ENCODE results near the gene RADIL. TPM values are rescaled to one million over a fixed set of nuclear protein-coding genes. Genes with fewer than 3 reads are reported as not detected.
A peak's percentile ranks its signal among the peaks of the same experiment; 100 is the strongest.

Gene RADIL
- total and polyA plus RNA-seq, 9 of the 15 experiments (the other 6 are each of a cell fraction or from before 2014, with no cell fraction given) = 0.06 to 8.1 (median 1.9) TPM; not detected in 1

- TF ChIP-seq, protein P1, sequence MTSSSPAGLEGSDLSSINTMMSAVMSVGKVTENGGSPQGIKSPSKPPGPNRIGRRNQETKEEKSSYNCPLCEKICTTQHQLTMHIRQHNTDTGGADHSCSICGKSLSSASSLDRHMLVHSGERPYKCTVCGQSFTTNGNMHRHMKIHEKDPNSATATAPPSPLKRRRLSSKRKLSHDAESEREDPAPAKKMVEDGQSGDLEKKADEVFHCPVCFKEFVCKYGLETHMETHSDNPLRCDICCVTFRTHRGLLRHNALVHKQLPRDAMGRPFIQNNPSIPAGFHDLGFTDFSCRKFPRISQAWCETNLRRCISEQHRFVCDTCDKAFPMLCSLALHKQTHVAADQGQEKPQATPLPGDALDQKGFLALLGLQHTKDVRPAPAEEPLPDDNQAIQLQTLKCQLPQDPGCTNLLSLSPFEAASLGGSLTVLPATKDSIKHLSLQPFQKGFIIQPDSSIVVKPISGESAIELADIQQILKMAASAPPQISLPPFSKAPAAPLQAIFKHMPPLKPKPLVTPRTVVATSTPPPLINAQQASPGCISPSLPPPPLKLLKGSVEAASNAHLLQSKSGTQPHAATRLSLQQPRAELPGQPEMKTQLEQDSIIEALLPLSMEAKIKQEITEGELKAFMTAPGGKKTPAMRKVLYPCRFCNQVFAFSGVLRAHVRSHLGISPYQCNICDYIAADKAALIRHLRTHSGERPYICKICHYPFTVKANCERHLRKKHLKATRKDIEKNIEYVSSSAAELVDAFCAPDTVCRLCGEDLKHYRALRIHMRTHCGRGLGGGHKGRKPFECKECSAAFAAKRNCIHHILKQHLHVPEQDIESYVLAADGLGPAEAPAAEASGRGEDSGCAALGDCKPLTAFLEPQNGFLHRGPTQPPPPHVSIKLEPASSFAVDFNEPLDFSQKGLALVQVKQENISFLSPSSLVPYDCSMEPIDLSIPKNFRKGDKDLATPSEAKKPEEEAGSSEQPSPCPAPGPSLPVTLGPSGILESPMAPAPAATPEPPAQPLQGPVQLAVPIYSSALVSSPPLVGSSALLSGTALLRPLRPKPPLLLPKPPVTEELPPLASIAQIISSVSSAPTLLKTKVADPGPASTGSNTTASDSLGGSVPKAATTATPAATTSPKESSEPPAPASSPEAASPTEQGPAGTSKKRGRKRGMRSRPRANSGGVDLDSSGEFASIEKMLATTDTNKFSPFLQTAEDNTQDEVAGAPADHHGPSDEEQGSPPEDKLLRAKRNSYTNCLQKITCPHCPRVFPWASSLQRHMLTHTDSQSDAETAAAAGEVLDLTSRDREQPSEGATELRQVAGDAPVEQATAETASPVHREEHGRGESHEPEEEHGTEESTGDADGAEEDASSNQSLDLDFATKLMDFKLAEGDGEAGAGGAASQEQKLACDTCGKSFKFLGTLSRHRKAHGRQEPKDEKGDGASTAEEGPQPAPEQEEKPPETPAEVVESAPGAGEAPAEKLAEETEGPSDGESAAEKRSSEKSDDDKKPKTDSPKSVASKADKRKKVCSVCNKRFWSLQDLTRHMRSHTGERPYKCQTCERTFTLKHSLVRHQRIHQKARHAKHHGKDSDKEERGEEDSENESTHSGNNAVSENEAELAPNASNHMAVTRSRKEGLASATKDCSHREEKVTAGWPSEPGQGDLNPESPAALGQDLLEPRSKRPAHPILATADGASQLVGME (CRISPR knock-in tag; IDR thresholded peaks at IDR 0.05) = no peak
- TF ChIP-seq SP2 (IDR thresholded peaks at IDR 0.05; ENCODE audit: extremely low read depth, low read depth, low read length, poor library complexity, severe bottlenecking) (no peak), RBM14 (IDR thresholded peaks at IDR 0.05; ENCODE audit: borderline replicate concordance, insufficient read depth, low read depth, low read length) (no peak), ZBED1 (IDR thresholded peaks at IDR 0.05) (no peak), ZBTB1 (CRISPR knock-in tag; IDR thresholded peaks at IDR 0.05; ENCODE audit: borderline replicate concordance, low read depth) (no peak), KLF1 (tag; IDR thresholded peaks at IDR 0.05) (peak; percentile 71), HCFC1 (IDR thresholded peaks at IDR 0.05; ENCODE audit: low read depth, low read length) (no peak), FOXP4 (CRISPR knock-in tag; IDR thresholded peaks at IDR 0.05; ENCODE audit: borderline replicate concordance) (no peak), ZNF408 (CRISPR knock-in tag; IDR thresholded peaks at IDR 0.05; ENCODE audit: low read depth) (no peak), RBFOX2 (IDR thresholded peaks at IDR 0.05; ENCODE audit: low read depth, low read length) (peak; percentile 71), YY1 (IDR thresholded peaks at IDR 0.05; ENCODE audit: borderline replicate concordance in 1 of 3, control insufficient read depth in 1 of 3, extremely low read depth in 1 of 3, insufficient read depth in 3 of 3, insufficient read length in 1 of 3, insufficient replicate concordance in 2 of 3, low read depth in 1 of 3, low read length in 2 of 3) (peak in 1 of 3 experiments; percentile 54), MAFF (IDR thresholded peaks at IDR 0.05; ENCODE audit: low read length) (no peak), RFX7 (CRISPR knock-in tag; IDR thresholded peaks at IDR 0.05) (no peak)
- TF ChIP-seq, protein P2, sequence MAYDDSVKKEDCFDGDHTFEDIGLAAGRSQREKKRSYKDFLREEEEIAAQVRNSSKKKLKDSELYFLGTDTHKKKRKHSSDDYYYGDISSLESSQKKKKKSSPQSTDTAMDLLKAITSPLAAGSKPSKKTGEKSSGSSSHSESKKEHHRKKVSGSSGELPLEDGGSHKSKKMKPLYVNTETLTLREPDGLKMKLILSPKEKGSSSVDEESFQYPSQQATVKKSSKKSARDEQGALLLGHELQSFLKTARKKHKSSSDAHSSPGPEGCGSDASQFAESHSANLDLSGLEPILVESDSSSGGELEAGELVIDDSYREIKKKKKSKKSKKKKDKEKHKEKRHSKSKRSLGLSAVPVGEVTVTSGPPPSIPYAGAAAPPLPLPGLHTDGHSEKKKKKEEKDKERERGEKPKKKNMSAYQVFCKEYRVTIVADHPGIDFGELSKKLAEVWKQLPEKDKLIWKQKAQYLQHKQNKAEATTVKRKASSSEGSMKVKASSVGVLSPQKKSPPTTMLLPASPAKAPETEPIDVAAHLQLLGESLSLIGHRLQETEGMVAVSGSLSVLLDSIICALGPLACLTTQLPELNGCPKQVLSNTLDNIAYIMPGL (CRISPR knock-in tag; IDR thresholded peaks at IDR 0.05) = no peak
- TF ChIP-seq, protein P3, sequence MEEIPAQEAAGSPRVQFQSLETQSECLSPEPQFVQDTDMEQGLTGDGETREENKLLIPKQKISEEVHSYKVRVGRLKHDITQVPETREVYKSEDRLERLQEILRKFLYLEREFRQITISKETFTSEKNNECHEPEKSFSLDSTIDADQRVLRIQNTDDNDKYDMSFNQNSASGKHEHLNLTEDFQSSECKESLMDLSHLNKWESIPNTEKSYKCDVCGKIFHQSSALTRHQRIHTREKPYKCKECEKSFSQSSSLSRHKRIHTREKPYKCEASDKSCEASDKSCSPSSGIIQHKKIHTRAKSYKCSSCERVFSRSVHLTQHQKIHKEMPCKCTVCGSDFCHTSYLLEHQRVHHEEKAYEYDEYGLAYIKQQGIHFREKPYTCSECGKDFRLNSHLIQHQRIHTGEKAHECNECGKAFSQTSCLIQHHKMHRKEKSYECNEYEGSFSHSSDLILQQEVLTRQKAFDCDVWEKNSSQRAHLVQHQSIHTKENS (CRISPR knock-in tag; IDR thresholded peaks at IDR 0.05) = no peak
Observed at GRCh38 chr7:4883372-4884144, at the start of gene RADIL (continued).
